Mesothelial cell of epicardium (in vitro differentiated cells): ENCODE results near the gene SAMD11. TPM values are rescaled to one million over a fixed set of nuclear protein-coding genes. Genes with fewer than 3 reads are reported as not detected.
A peak's percentile ranks its signal among the peaks of the same experiment; 100 is the strongest.

Experiments
- DNase-seq, 2 experiments: peaks; one replicate each; pipeline ENCODE4 v3.0.0; 2021; ENCODE audit warnings: low spot score in 2 of 2; ENCODE audit not compliant: unreplicated experiment in 2 of 2
- H3K27ac Mint-ChIP-seq: 2 replicates; pipeline ENCODE4 v1.8.0; 2021; ENCODE audit warnings: mixed read lengths
- H3K27me3 Mint-ChIP-seq: 2 replicates; pipeline ENCODE4 v1.8.0; 2021; ENCODE audit warnings: low read depth, mixed read lengths
- H3K36me3 Mint-ChIP-seq: 2 replicates; pipeline ENCODE4 v1.8.0; 2021; ENCODE audit warnings: mixed read lengths
- H3K4me1 Mint-ChIP-seq: 2 replicates; pipeline ENCODE4 v1.8.0; 2021; ENCODE audit warnings: mixed read lengths
- H3K4me3 Mint-ChIP-seq: 2 replicates; pipeline ENCODE4 v1.8.0; 2021; ENCODE audit warnings: mild to moderate bottlenecking, moderate library complexity, mixed read lengths
- H3K9me3 Mint-ChIP-seq: 2 replicates; pipeline ENCODE4 v1.8.0; 2021; ENCODE audit warnings: mixed read lengths
- CTCF ChIP-seq: fragments of 200-600 bp; sonication (generic); IDR thresholded peaks from one replicate; pipeline ENCODE4 v1.5.0; 2021; ENCODE audit warnings: antibody characterized with exemption; ENCODE audit not compliant: unreplicated experiment
- total RNA-seq: library from RNA; stranded (reverse); gene quantifications from 3 replicates; pipeline ENCODE4 v1.2.1, GENCODE V29; 2021

Gene SAMD11
- total RNA-seq, 1 donor from 2014 or later = 313 TPM

GRCh38 chr1:973459-974292, 50.0 kb downstream of the SAMD11 start:
- Mint-ChIP-seq H3K4me3 (no peak overlapping the region), H3K4me1 (peaks cover 14% of the 10 kb centered on the region), H3K27me3 (peaks cover 11% of the 10 kb centered on the region), H3K36me3 (peaks cover 6% of the 10 kb centered on the region), H3K27ac (no peak overlapping the region), H3K9me3 (peaks cover 3% of the 10 kb centered on the region)
- no peak for TF ChIP-seq CTCF
- DNase-seq = no peak

GRCh38 chr1:974293-974640, 50.5 kb downstream of the SAMD11 start:
- Mint-ChIP-seq H3K4me3 (no peak overlapping the region), H3K9me3 (peaks cover 3% of the 10 kb centered on the region), H3K36me3 (peaks cover 6% of the 10 kb centered on the region), H3K27ac (no peak overlapping the region), H3K27me3 (peaks cover 5% of the 10 kb centered on the region), H3K4me1 (peaks cover 14% of the 10 kb centered on the region)
- no peak for TF ChIP-seq CTCF
- DNase-seq = no peak

DNA sequence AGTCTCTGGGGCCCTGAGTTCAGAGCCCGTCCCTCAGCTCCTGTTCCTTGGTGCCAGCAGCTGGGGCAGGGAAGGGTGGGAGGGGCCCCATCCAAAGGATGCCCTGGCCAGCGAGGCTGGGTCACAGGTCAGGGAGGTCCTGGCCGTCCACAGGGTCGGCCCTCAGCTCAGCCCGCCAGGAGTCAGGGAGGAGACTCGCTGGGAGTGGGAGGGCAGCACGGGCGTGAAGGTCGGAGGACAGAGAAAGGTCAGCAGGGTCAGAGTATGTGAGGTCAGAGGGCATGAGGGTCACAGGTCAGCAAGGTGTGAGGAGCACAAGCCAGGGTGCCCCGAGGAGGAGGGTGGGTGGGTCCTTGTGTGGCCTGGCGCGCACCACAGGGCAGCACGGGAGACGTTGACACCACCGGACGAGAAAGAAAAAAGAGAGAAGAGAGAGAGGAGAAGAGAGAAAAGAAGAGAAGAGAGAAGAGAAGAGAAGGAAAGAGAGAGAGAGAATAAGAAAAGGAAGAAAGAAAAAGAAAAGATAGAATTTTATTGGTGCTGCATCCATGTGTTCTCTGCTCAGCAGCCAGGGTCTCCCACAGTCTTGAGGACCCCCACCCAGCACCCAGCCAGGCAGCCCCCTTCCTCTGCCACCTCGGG, 51.1 kb downstream of the SAMD11 start:
- no peaks in the 10 kb centered on the region for H3K27me3 Mint-ChIP-seq
- peaks cover 14% of the 10 kb centered on the region for H3K4me1 Mint-ChIP-seq
- peaks cover 3% of the 10 kb centered on the region for H3K9me3 Mint-ChIP-seq
- peaks cover 6% of the 10 kb centered on the region for H3K36me3 Mint-ChIP-seq
- TF ChIP-seq CTCF = no peak
- no peak for DNase-seq
- no peak overlapping the region for H3K27ac Mint-ChIP-seq
- H3K4me3 Mint-ChIP-seq = no peak overlapping the region

GRCh38 chr1:975365-975764, 51.6 kb downstream of the SAMD11 start:
- Mint-ChIP-seq H3K4me3 (peak overlapping the region; percentile 59), H3K4me1 (peaks cover 14% of the 10 kb centered on the region)

More at GRCh38 chr1:975365-975764, 51.6 kb downstream of the SAMD11 start:
- no peak for TF ChIP-seq CTCF
- no peaks in the 10 kb centered on the region for H3K27me3 Mint-ChIP-seq
- DNase-seq = no peak
- H3K36me3 Mint-ChIP-seq = peaks cover 6% of the 10 kb centered on the region
- H3K27ac Mint-ChIP-seq = peak overlapping the region; percentile 90
- peaks cover 3% of the 10 kb centered on the region for H3K9me3 Mint-ChIP-seq
